BJ (cell line): ENCODE results near the gene SLX4IP. TPM values are rescaled to one million over a fixed set of nuclear protein-coding genes. Genes with fewer than 3 reads are reported as not detected.

ENCODE experiments used
- CTCF ChIA-PET: fragments of 350-600 bp; formaldehyde crosslinking; extraction: SDS; loops from one replicate; lab custom pipeline; 2021; ENCODE audit warnings: antibody characterized with exemption, inconsistent platforms; lab: Yijun Ruan, JAX
- POLR2A ChIA-PET: fragments of 300-600 bp; sonication (Branson Sonifier 250); formaldehyde crosslinking; extraction: SDS; loops from one replicate; lab custom pipeline; 2021; ENCODE audit warnings: antibody characterized with exemption; lab: Charles Lee
- DNase-seq: peaks from one replicate; pipeline ENCODE4 v3.0.0-alpha.2; 2011; ENCODE audit warnings: low read depth
- H3K27me3 ChIP-seq: 2 replicates; pipeline ENCODE4 v1.6.0; 2011; ENCODE audit warnings: low read length; ENCODE audit not compliant: control insufficient read depth, insufficient read depth
- H3K36me3 ChIP-seq: 2 replicates; pipeline ENCODE4 v1.5.1; 2011; ENCODE audit warnings: low read length; ENCODE audit not compliant: control insufficient read depth, insufficient read depth
- H3K4me3 ChIP-seq: 2 replicates; pipeline ENCODE4 v1.5.1; 2011; ENCODE audit warnings: low read depth, mild to moderate bottlenecking, control low read depth, low read length
- CTCF ChIP-seq: IDR thresholded peaks from 2 replicates; pipeline ENCODE4 v1.5.1; 2011; ENCODE audit warnings: low read depth, mild to moderate bottlenecking, control low read depth, inconsistent platforms, low read length, moderate library complexity; ENCODE audit not compliant: insufficient read depth
- polyA plus RNA-seq: library from polyadenylated mRNA; depleted of rRNA; stranded (reverse); fragments of >200 nt; gene quantifications from 2 replicates; pipeline ENCODE4 v1.2.3, GENCODE V29; 2011

The SLX4IP gene
- polyA plus RNA-seq, 1 experiment = 1.6 TPM

GRCh38 chr20:10665027-10665561 is 230.0 kb downstream of the SLX4IP start:
- H3K36me3 ChIP-seq = peaks cover 9% of the 10 kb centered on the region
- TF ChIP-seq CTCF = no peak
- CTCF ChIA-PET = no interaction called here
- H3K4me3 ChIP-seq = no peak overlapping the region
- DNase-seq = no peak
- POLR2A ChIA-PET = no interaction called here
- H3K27me3 ChIP-seq = no peaks in the 10 kb centered on the region

GRCh38 chr20:10665791-10666190 is 230.7 kb downstream of the SLX4IP start:
- no peak for TF ChIP-seq CTCF
- peaks cover 7% of the 10 kb centered on the region for H3K36me3 ChIP-seq
- H3K4me3 ChIP-seq = no peak overlapping the region
- ChIA-PET POLR2A (no interaction called here), CTCF (no interaction called here)
- DNase-seq = no peak
- H3K27me3 ChIP-seq = no peaks in the 10 kb centered on the region

GRCh38 chr20:10666221-10667076 is 231.3 kb downstream of the SLX4IP start:
- H3K4me3 ChIP-seq = no peak overlapping the region
- ChIA-PET POLR2A (no interaction called here), CTCF (interaction anchor here (1.1 kb wide), 1 partner anchor 16 kb away, joined by 5 read pairs; no protein-coding TSS in a partner anchor)
- no peak for TF ChIP-seq CTCF
- no peak for DNase-seq
- H3K27me3 ChIP-seq = no peaks in the 10 kb centered on the region
- H3K36me3 ChIP-seq = peaks cover 4% of the 10 kb centered on the region

- no peaks in the 10 kb centered on the region for H3K27me3 ChIP-seq
- ChIA-PET CTCF (interaction anchor here (1.1 to 1.3 kb wide), 2 partner anchors 17 to 102 kb away, joined by 5 read pairs; no protein-coding TSS in a partner anchor), POLR2A (no interaction called here)
- TF ChIP-seq CTCF = no peak
- no peak for DNase-seq
- H3K36me3 ChIP-seq = peaks cover 4% of the 10 kb centered on the region
- no peak overlapping the region for H3K4me3 ChIP-seq
These were observed 231.9 kb downstream of the SLX4IP start for GRCh38 chr20:10667077-10667401.

GRCh38 chr20:10667560-10668167 is 232.6 kb downstream of the SLX4IP start:
- no peak for DNase-seq
- ChIA-PET CTCF (interaction anchor here (1.3 kb wide), 1 partner anchor 102 kb away, joined by 5 read pairs; no protein-coding TSS in a partner anchor), POLR2A (no interaction called here)
- Histone ChIP-seq H3K36me3 (no peaks in the 10 kb centered on the region; the same call in 1 of the 2 replicates), H3K27me3 (no peaks in the 10 kb centered on the region), H3K4me3 (no peak overlapping the region)
- TF ChIP-seq CTCF = no peak
